GM19397 (cell line): Measurements from ENCODE around the gene IGSF21.

Experiments
- ATAC-seq: cut with Tn5 transposase; IDR thresholded peaks from one replicate; pipeline ENCODE4 v1.9.1; 2021; ENCODE audit warnings: mild to moderate bottlenecking, moderate library complexity; ENCODE audit not compliant: unreplicated experiment

Gene IGSF21

DNA sequence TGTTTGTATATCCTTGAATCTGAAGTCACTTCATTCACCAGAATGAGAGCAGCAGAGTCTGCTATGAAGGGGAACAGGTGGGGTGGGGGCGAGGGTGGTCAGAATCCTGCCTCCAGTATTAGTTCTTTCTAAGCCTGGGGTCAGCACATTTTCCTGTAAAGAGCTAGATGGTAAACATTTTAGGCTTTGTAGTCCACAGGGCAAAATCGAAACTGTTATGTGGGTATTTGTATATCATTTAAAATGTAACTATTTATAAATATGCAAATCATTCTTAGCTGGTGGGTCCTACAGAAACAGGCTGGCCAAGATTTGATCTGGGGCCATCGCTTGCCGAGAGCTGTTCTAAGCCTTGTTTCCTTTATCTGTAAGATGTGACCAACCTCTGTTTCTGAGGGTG is 96.0 kb downstream of the IGSF21 start:
- no peak for ATAC-seq

DNA sequence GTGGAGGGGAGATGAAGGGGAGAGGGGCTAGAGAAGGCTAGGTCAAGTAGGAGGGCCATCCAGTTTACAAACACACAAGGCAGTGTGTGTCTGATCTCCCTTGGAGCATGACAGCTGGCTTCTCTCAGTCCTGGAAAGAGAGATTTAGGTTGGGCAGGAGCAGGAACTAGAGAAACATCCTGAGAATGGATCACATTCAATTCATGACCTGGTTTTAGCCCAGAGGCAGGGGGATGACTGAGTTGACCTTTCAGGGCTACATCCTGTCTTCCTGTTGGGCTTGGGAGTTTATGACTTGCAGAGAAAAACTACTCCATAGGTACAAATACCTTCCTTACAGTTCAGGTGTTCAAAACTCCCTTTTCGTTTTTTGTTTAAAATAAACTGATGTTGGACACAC is 97.0 kb downstream of the IGSF21 start:
- ATAC-seq: no peak

DNA sequence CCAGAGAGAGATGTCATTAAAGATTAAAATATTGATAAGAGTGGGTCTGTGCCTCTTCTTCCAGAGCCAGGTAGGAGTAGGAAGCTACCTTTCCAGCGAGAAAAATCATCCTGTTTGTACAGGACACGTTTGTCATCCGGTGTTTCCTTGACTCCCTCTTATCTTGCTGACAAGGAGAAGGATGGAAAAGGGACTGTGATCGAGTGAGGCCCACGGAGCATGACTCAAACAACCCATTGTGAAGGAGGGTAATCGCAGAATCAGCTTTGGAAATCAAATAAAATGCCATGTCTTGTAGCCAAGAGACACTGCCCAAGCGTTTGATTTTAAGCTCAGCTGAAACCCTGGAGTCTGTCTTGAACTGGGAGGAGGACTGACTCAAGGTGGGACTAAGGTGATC is 97.7 kb downstream of the IGSF21 start:
- ATAC-seq: no peak

DNA sequence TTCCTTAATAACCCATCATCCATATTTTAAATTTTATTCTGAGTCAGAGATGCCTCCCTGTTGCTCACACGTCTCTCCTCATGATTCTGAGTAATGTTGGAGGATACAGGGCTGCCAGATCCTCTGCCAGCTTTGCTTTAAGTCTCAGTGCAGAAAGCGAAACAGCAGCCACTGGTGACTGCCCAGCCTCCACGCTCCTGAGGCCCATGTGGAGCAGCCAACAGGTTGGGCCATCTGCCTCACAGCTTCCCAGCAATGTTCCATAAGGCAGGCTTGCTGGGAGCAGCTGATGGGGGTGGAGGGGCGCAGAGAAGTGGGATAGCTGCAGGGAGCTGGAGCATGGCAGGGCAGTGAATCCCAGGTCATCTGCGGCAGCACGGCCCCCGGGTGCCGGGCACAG is 104.2 kb downstream of the IGSF21 start:
- no peak for ATAC-seq

DNA sequence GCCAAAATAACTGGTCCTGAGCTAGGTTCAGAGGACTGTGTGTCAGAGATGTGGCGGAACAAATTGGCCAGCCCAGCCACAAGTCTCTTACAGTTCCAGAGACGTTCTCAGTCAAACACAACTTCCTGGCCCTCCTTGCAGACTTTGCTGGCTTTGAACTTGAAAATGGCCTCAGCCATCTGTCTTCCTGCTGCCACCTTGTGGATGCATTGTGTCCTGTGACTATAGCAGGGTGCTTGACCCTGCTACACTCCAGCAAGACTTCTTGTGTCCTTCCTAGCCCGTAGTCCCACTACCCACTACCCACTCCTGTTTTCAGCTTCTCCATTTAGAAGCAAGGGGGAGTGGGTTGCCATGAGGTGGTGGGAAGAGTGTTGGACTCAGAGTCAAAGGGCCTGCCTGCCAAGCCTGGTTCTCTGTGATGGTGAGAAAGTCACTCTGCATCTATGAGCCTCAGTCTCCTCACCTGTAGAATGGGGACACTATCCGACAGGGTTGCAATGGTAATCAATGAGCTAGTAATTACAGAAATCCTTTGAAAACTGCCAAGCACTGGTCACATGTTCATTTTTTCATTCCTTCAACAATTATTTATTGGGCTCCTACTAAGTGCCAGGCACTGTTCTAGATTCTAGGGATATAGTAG is 109.9 kb downstream of the IGSF21 start:
- no peak for ATAC-seq

DNA sequence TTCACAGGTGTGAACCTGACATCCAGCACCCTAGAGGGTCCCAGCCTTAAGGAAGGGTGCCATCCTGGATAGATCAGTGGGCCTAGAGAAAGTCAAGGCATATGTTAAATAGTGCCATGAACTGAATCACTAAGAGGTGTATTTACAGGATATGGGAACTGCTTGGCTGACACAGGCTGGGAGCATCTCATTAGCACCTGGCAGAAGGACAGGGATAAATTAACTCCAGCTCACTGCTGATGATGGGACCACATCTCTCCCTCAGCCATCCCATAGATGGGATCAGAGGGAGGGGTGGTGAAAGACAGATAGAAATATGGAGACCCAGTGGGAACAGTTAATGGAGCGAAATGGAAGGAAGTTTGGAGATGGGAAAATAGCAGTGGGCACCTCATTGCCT is 122.0 kb downstream of the IGSF21 start:
- ATAC-seq: no peak

DNA sequence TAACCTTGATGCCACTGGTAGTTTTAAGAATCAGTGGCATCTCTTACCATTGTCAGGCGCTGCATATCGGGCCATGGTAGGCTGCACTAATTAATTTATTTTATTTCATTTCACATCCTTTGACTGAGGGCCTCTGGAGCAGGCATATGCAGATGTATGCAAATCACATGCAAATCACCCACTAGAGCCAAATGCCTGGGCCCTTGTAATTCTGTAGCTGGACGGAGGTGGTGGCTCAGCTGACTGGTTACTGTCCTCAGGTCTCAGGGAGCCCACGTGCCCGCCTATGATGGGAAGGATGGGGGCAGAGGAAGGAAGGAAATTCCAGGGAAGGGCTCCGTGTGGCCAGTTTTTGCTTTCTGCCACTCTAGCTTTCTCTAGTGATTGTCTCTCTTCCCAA is 122.7 kb downstream of the IGSF21 start:
- ATAC-seq: no peak

DNA sequence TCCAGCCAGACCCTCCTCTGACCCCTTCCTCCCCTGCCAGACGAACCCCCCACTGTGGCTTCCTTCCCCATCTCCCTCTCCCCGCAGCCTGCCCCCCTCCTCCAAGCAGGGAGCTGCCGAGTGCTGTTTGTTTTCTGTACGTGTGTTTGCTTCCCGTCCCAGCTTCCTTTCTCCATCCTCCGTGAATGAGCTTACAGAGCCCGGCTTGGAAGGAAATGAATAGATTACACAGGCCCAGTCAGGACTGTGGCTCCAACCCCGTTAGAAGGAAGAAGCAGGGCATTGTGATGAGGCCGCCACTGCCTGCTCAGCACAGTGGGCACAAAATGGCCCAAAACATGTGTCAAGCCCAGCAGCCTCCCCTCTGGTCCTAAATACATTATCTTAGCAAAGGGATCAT is 123.2 kb downstream of the IGSF21 start:
- no peak for ATAC-seq

DNA sequence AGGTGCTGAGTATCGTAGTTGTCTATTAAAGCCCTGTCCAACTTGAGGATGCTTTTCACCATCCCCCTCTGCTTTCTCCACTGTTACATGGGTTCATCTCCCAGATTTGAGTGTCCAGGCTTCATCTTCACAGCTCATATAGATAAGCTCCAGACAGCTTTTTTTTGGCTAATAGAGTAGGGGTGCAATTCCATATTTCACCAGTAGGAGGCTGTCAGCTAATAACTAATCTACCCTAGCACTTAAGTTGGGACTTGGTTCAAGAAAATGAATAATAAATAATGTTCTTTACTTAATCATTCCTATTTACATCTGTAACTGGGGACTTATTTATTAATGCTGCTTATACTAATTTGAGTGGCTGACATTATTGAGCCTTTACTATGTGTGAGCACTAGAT is 124.5 kb downstream of the IGSF21 start:
- ATAC-seq: no peak

DNA sequence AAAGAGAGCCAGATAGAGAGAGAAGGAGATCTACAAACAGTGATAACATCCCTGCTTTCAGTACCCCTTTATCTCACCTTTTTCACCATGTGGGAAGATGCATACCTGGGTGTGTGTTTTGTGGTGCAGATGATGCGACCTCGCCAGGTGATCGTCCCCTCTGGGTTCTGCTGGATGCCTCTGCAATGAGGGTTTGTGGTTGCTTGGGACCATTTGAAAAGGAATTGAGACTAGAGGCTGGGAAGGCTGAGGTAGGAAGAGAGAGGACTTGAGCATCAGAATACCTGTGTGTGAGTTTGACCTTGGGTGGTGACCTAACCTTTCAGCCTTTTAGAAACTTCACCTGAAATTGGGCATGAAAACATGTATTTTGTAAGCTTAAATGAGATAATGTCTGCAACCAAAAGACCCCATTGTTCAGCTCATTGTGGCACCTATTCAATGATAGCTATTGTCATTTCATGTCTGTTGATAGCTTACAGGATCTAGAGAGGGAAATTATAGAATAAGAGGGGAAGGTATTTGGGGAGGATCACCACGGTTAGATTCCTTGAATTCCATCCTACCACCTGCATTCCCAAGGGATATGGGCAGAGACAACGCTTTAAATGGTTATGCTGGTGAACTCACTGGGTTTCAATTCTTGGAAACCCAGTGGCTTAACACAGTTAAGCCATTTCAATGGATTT is 125.7 kb downstream of the IGSF21 start:
- ATAC-seq: no peak

DNA sequence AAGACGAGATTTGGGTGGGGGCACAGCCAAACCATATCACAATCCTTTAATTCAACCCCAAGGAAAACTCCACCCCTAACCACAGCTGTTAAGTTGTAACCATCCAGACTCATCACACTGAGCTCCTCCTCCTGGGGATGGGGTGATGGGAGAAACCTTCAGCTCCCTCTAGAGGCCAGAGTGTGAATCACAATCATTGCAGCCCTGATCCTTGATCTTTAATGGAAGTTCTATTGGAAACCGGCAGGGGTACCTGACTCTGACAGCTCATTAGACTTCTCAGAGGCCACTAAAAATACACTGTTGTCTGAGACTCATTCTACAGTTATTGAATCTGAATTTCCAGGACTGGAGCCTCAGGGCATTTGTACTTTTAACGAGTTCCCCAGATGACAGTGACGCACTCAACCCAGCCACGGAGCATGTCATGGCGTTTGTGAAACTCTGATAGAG is 127.2 kb downstream of the IGSF21 start:
- ATAC-seq: no peak

DNA sequence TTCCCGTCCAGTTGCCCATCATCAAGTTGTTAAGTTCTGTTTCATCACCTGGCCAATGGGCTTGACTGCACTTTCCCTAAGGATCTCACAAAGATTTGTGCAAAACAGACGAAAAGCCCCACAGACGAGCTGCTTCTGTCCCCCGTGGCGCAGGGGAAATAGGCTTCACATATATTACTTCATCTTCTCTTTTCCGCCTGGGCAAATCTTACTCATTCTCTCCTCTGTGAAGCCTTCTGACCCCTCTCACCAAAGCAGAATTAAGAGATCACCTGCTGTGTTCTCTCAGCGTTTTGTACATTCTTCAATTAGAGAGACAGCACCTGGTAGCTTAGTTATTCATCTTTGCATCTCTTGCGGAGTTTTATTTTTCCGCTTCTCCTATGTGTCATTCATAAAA is 129.8 kb downstream of the IGSF21 start:
- ATAC-seq: no peak

DNA sequence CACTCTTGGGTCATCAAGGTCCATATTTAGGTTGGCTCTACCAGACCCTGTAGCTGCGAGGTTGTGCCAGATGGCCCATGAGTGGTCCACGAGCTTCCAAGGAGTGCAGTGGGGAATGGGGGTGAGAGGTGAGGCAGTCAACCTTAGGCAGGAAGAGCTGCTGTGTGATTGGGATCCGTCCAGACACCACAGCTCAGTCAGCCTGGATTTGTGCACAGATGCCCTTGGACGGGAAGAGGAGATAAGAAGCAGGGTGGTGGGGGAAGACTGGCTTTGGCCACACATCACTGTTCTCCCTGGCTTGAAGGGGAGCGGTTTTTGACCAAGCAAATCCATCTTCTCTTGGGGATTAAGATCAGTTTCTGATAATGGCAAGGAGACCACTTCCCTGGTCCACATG is 130.6 kb downstream of the IGSF21 start:
- ATAC-seq: no peak

DNA sequence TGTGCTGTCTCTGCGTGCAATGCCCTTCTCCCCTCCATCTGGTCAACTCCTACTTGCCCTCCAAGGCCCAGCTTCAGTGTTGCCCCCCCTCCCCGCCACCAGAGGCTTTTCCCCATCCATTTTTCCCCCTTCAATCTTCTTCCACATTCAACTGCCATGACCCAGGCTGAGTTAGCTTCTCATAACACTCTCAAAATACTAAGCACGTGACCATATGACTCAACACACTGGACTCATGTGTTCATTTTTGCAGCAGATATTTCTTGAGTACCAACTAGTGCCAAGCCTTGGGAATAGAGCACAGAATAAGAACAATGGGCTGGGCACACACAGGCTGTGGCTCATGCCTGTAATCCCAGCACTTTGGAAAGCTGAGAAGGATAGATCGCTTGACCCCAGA is 132.1 kb downstream of the IGSF21 start:
- no peak for ATAC-seq

DNA sequence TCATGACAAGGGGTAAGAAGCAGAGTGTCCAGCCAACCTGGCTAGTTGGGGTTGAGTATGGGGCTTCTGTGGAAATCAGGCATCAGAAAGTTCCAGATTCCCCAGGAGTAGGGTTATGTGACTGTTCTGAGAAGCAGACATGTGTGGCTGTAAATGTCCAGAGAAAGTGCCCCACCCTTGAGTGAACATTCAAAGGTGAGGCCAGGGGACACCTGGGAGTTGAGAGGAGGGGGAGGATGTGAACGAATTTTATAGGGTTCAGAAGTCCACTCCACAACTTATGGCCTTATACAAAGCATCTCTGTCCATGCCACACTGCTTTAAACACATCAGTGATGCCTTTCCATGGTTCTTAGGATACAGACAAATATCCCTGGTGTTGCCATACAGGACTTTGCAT is 133.3 kb downstream of the IGSF21 start:
- ATAC-seq: no peak

DNA sequence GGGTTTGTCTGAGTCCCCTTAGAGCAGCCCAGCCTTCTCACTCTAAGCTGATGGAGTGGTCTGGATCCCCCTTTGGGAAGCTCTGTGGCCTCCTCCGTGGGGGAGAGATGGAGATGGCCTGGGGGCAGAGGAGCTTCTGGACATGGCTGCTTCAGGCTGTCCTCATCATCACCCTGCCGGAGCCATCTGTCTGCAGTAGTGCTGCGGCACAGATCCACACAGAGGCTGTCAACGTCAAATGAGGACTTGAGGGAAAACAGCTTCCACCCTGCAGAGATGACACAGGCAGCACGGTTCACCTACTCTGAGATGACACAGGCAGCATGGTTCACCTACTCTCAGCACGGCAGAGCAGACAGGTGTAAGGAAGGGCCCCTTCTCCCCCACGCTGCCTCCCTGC is 134.3 kb downstream of the IGSF21 start:
- no peak for ATAC-seq

DNA sequence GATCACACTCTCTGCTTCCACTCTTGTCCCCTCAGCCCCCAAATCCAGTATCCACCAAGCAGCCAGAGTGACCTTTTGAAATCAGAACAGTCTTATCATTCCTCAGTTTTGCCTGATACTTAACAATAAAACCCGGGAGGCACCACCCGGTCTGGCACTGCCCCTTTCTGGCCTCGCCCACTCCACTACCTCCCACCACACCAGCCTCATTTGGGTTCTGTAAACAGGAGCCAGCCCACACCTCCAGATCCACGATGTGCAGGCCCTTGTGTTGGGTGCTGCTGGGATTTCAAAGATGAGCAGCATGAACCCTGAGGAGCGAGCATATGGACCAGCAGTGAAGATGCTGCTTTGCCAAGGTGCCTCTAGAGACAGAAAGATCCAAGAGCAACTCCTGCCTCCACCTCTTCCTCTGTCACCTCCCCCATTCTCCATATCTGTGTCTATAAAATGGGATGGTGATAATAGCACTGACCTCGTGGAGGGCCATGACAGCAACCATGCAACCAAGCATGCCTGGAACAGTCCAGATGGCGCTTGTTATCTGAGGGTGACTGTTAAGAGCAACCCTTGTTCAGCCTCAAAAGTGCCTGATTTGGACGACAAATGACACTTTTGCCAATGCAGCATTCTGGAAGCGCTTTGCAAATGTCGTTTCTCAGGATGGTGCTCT is 136.0 kb downstream of the IGSF21 start:
- no peak for ATAC-seq

DNA sequence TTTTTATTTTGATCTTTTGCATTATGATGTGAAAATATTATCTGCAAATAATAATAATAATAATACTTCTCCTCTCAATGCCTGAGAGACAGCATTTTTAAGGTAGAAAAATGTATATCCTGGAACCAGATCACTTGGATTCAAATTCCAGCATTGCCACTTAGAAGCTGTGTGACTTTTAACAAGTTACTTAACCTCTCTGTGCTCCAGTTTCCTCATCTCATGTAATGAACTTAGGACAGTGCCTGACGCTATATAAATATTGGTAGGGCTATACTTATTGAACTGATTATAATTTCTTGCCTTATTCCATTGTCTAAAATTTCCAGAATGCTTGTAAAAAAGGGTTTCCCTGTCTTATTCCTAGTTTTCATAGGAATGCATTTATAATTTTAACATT is 137.2 kb downstream of the IGSF21 start:
- ATAC-seq: no peak

DNA sequence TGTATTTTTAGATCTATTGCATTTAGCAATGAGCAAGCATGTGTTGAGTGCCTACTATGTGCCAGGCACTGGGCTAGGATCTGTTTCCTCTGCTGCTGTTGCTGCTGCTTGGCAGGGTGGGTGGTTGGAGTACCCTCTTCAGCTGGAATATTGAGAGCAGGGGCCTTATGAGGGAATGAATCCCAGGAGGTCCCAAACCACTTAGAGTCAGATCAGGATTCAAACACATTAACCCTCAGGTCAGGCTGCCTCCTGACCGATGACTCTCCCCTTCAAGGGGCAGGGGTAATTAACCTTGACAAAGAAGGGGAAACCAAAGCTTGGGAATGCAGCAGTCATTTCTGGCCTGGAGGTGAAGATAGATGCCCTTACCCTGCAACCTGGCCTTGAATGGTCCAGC is 138.0 kb downstream of the IGSF21 start:
- no peak for ATAC-seq

DNA sequence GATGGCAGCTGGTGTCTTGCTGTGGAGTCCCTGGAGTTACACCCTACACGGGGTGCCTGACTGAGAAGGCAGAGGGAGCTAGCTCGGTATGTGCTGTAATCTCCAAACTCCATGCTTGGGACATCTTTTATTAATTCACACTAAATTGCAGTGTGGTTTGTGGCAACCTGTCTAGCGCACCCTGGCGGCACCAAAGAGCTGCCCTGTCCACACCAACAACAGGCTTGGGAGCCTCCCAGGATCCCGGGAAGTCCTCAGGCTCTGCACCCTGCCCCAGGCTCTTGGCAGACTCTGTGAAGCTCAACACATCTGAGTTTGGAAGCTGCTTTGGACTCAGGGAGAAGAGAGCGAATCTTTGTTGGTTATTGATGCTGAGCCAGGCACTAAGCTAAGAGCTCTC is 138.9 kb downstream of the IGSF21 start:
- ATAC-seq: no peak

DNA sequence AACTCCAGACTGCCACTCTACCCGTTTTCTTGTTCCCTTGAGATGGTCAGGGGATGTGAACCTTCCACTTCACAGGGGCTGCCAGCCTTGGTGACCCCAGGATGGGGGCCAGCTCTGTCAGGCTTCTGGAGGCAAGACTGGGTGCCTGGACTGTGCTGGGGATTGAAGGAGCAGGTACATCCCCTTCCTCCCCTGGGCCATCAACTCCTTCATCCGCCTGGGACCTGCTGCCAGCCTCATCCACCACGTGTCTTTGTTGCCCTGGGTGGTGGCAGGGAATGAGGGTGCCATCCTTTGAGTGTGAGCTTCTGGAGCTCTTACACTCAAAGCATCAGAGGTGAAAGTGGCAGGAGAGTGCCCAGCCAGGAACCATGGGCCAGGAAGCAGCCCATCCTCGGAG is 139.6 kb downstream of the IGSF21 start:
- ATAC-seq: no peak

DNA sequence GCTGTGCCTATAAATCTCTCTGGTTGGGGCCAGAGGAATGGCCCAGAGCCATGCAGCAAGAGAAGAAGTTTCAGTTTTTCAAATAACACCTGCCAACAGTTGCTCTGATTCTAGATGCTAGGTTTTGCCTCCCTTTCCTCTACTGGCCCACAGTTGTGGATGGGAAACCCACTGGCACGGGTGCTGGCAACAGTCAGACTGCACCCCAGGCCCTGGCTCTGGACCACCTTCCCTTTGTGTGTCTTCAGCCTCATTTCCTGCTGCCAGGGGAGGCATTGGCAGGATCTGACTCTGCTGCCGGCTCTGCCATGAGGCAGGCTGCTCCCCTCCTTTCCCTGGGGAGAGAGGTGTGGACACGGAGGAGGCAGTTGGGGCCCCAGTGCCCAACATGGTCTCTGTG is 142.0 kb downstream of the IGSF21 start:
- ATAC-seq: no peak
